H1 (cell line): ENCODE measurements around the gene RNASE4. TPM values are rescaled to one million over a fixed set of nuclear protein-coding genes. Genes with fewer than 3 reads are reported as not detected.

Source experiments
- CTCF ChIA-PET: fragments of 300-600 bp; sonication (Branson Sonifier 250); formaldehyde crosslinking; loops from one replicate; lab custom pipeline; 2021; ENCODE audit not compliant: partially characterized antibody; lab: Charles Lee
- POLR2A ChIA-PET: fragments of 300-600 bp; sonication (Branson Sonifier 250); formaldehyde crosslinking; loops from one replicate; lab custom pipeline; 2021; ENCODE audit warnings: inconsistent platforms; ENCODE audit not compliant: partially characterized antibody; lab: Charles Lee
- DNase-seq, 2 experiments: peaks; one replicate each; pipeline versions ENCODE4 v3.0.0 to v3.0.0-alpha.2; 2010 to 2022; ENCODE audit warnings: low spot score in 2 of 2, low read depth in 1 of 2, mixed read lengths in 1 of 2
- FAIRE-seq: peaks from 2 replicates; lab custom pipeline; 2011; peaks lifted over from hg19 to GRCh38; lab: Jason Lieb, UNC
- H2AFZ ChIP-seq: 2 replicates; pipeline ENCODE4 v1.8.1; 2012; ENCODE audit warnings: low read length, inconsistent platforms
- H2AK5ac ChIP-seq: 2 replicates; pipeline ENCODE4 v1.6.1; 2013; ENCODE audit warnings: low read depth, low read length
- H2BK120ac ChIP-seq: replicated peaks from 2 replicates; pipeline ENCODE3; 2013; ENCODE audit warnings: low read depth, low read length, inconsistent platforms
- H2BK12ac ChIP-seq: 2 replicates; pipeline ENCODE4 v1.6.1; 2013; ENCODE audit warnings: low read depth, low read length
- H2BK15ac ChIP-seq: 2 replicates; pipeline ENCODE4 v1.6.1; 2013; ENCODE audit warnings: low read length
- H2BK20ac ChIP-seq: 2 replicates; pipeline ENCODE4 v1.6.1; 2013; ENCODE audit warnings: low read length
- H2BK5ac ChIP-seq: 2 replicates; pipeline ENCODE4 v1.6.1; 2013; ENCODE audit warnings: low read depth, low read length
- H3K14ac ChIP-seq: 2 replicates; pipeline ENCODE4 v1.6.1; 2013; ENCODE audit warnings: inconsistent platforms; ENCODE audit not compliant: insufficient read length
- H3K18ac ChIP-seq: 2 replicates; pipeline ENCODE4 v1.6.1; 2013; ENCODE audit warnings: low read length; ENCODE audit errors: extremely low read depth
- H3K23ac ChIP-seq: 2 replicates; pipeline ENCODE4 v1.6.1; 2013; ENCODE audit warnings: inconsistent platforms; ENCODE audit not compliant: insufficient read length
- H3K23me2 ChIP-seq: 2 replicates; pipeline ENCODE4 v1.6.1; 2013; ENCODE audit warnings: low read depth, low read length
- H3K27ac ChIP-seq: 2 replicates; pipeline ENCODE4 v1.6.1; 2011; ENCODE audit warnings: low read depth, low read length, inconsistent platforms
- H3K27me3 ChIP-seq, 4 experiments: replicated peaks in 1 of 4; 1 replicate in 1 of 4; 2 replicates in 3 of 4; pipeline versions ENCODE4 v1.6.1 to v1.8.1; 2011 to 2013; ENCODE audit warnings: low read length in 3 of 4, mild to moderate bottlenecking in 3 of 4, inconsistent platforms in 2 of 4, mixed read lengths in 2 of 4, moderate library complexity in 1 of 4; ENCODE audit not compliant: control insufficient read depth in 3 of 4, insufficient read depth in 3 of 4; ENCODE audit errors: extremely low read depth in 1 of 4
- H3K36me3 ChIP-seq, 4 experiments: 2 replicates each; pipeline versions ENCODE4 v1.6.1 to v1.8.1; 2011 to 2013; ENCODE audit warnings: mild to moderate bottlenecking in 4 of 4, low read length in 3 of 4, moderate library complexity in 2 of 4, control low read depth in 1 of 4, inconsistent platforms in 1 of 4; ENCODE audit not compliant: insufficient read depth in 4 of 4, control insufficient read depth in 2 of 4
- H3K4ac ChIP-seq: replicated peaks from 2 replicates; pipeline ENCODE3; 2013; ENCODE audit warnings: low read length, low read depth, mixed read lengths, inconsistent platforms; ENCODE audit not compliant: insufficient read length
- H3K4me1 ChIP-seq, 4 experiments: replicated peaks in 1 of 4; 1 replicate in 1 of 4; 2 replicates in 3 of 4; pipeline versions ENCODE4 v1.6.1 to v1.8.1; 2011 to 2013; ENCODE audit warnings: low read length in 3 of 4, inconsistent platforms in 2 of 4, mixed read lengths in 1 of 4; ENCODE audit not compliant: insufficient read depth in 4 of 4, control insufficient read depth in 3 of 4
- H3K4me2 ChIP-seq, 2 experiments: 2 replicates each; pipeline versions ENCODE4 v1.6.1 to v1.8.1; 2011 to 2013; ENCODE audit warnings: low read depth in 2 of 2, low read length in 2 of 2, control low read depth in 1 of 2, inconsistent platforms in 1 of 2, mild to moderate bottlenecking in 1 of 2; ENCODE audit not compliant: insufficient read depth in 1 of 2
- H3K4me3 ChIP-seq, 4 experiments: fragments of 200-600, 300-600 bp in 1 of 4; sonication (generic), shearing (Covaris generic), sonication (Bioruptor Twin) in 1 of 4; 2 replicates each; pipeline versions ENCODE4 v1.5.1 to v1.8.1; 2011 to 2016; ENCODE audit warnings: low read length in 4 of 4, low read depth in 3 of 4, control low read depth in 2 of 4, inconsistent platforms in 2 of 4, mild to moderate bottlenecking in 2 of 4, mixed read lengths in 1 of 4, moderate library complexity in 1 of 4; ENCODE audit not compliant: insufficient read depth in 2 of 4; ENCODE audit errors: extremely low read depth in 1 of 4
- H3K56ac ChIP-seq: replicated peaks from 2 replicates; pipeline ENCODE3; 2013; ENCODE audit warnings: low read depth, mild to moderate bottlenecking, mixed read lengths, low read length, inconsistent platforms; ENCODE audit not compliant: insufficient read length
- H3K79me1 ChIP-seq: 2 replicates; pipeline ENCODE4 v1.6.1; 2013; ENCODE audit warnings: low read depth, low read length, control low read depth
- H3K79me2 ChIP-seq, 2 experiments: 2 replicates each; pipeline versions ENCODE4 v1.6.1 to v1.8.1; 2012 to 2013; ENCODE audit warnings: low read length in 2 of 2, mild to moderate bottlenecking in 2 of 2, inconsistent platforms in 1 of 2; ENCODE audit not compliant: insufficient read depth in 2 of 2, control insufficient read depth in 1 of 2
- H3K9ac ChIP-seq, 4 experiments: replicated peaks in 1 of 4; 1 replicate in 1 of 4; 2 replicates in 3 of 4; pipeline versions ENCODE4 v1.6.1 to v1.8.1; 2011 to 2013; ENCODE audit warnings: low read depth in 3 of 4, low read length in 3 of 4, control low read depth in 2 of 4, mild to moderate bottlenecking in 2 of 4, moderate library complexity in 2 of 4, inconsistent platforms in 1 of 4; ENCODE audit errors: extremely low read depth in 1 of 4
- H3K9me3 ChIP-seq, 2 experiments: 2 replicates each; pipeline versions ENCODE4 v1.6.1 to v1.8.1; 2012 to 2013; ENCODE audit warnings: mild to moderate bottlenecking in 2 of 2, moderate library complexity in 2 of 2, control low read depth in 1 of 2, inconsistent platforms in 1 of 2, low read depth in 1 of 2, low read length in 1 of 2, mixed read lengths in 1 of 2; ENCODE audit not compliant: insufficient read depth in 2 of 2
- H4K20me1 ChIP-seq, 2 experiments: replicated peaks in 1 of 2; 2 replicates each; pipeline versions ENCODE3 to v1.8.1; 2011 to 2013; ENCODE audit warnings: inconsistent platforms in 2 of 2, low read length in 2 of 2, mild to moderate bottlenecking in 1 of 2; ENCODE audit not compliant: insufficient read depth in 2 of 2, control insufficient read depth in 1 of 2
- H4K5ac ChIP-seq: 2 replicates; pipeline ENCODE4 v1.6.1; 2013; ENCODE audit warnings: low read length, low read depth, mixed read lengths, inconsistent platforms; ENCODE audit not compliant: insufficient read length
- H4K8ac ChIP-seq: 2 replicates; pipeline ENCODE4 v1.8.0; 2013; ENCODE audit warnings: mild to moderate bottlenecking, moderate library complexity, low read length, inconsistent platforms; ENCODE audit not compliant: insufficient read depth; ENCODE audit errors: extremely low read depth
- H4K91ac ChIP-seq: replicated peaks from 2 replicates; pipeline ENCODE3; 2013; ENCODE audit warnings: low read length, mixed read lengths, inconsistent platforms; ENCODE audit not compliant: insufficient read length
- MAFK ChIP-seq: IDR thresholded peaks from 2 replicates; pipeline ENCODE4 v1.6.1; 2012; ENCODE audit warnings: low read depth, mild to moderate bottlenecking, improper control_type of control experiment, low read length
- WGBS, 2 experiments: shearing (Covaris generic) in 1 of 2; methylation state at CpG; one replicate each; pipeline versions ENCODE4 v1.1.6 to v1.1.7; 2013 to 2015; ENCODE audit warnings: low lambda C conversion rate in 2 of 2, mixed read lengths in 2 of 2, inconsistent platforms in 1 of 2, low coverage in 1 of 2, missing lambda C conversion rate in 1 of 2; ENCODE audit not compliant: insufficient replicate concordance in 2 of 2, insufficient coverage in 1 of 2, insufficient read length in 1 of 2; ENCODE audit errors: extremely low coverage in 1 of 2, missing lambda C conversion rate in 1 of 2; 5-methylcytosine and 5-hydroxymethylcytosine counted together
- polyA plus RNA-seq, 7 experiments: library from polyadenylated mRNA; depleted of rRNA in 3 of 7; stranded (reverse) in 5 of 7; unstranded in 2 of 7; fragments of >200 nt in 5 of 7; fragments of 200-250 nt in 2 of 7; gene quantifications; 1 replicate in 5 of 7; 2 replicates in 1 of 7; 4 replicates in 1 of 7; pipeline versions ENCODE4 v1.2.1 to v1.2.3, GENCODE V29; 2011 to 2013; ENCODE audit warnings: missing spikeins in 2 of 7, mixed read lengths in 2 of 7
- total RNA-seq: library from RNA; stranded (reverse); fragmentation: NEBNext Ultra II Directional; extraction: Animal tissue kit (Norgen Biotek cat#: 25700); gene quantifications from 2 replicates; pipeline ENCODE4 v1.2.1, GENCODE V29; 2021

RNASE4 gene
- total and polyA plus RNA-seq, 2 of the 8 experiments (the other 6 are each of a cell fraction or from before 2014, with no cell fraction given), result 0.61 to 3.5 TPM

DNA sequence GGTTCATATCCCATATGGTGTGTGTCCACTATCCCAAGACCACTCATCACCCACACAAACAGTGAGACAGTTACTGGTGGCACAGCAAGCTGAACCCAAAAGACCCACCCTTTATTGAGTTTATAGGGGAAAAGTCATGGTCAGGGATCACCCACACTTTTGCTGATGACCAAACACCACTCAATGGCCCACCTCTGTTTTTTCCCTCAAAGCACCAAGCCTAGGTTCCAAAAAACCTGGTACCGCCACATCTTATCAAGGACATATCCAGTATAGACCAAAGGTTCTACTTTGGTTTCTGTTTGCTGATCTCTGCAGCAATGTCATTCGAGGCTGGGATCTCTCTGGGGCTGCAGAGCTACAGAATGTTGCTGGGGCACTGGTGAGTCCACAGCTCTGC is 23.2 kb upstream of the RNASE4 start:
- Histone ChIP-seq H3K23me2 (peaks cover 8% of the 10 kb centered on the region), H3K27ac (no peak overlapping the region), H3K9me3 (no peaks in the 10 kb centered on the region), H3K18ac (no peak overlapping the region), H3K4me3 (no peak overlapping the region), H2BK120ac (no peak overlapping the region), H4K8ac (no peak overlapping the region), H3K79me2 (no peaks in the 10 kb centered on the region), H3K36me3 (no peaks in the 10 kb centered on the region), H2AFZ (no peak overlapping the region), H3K56ac (no peak overlapping the region), H2BK15ac (no peak overlapping the region), H4K5ac (no peak overlapping the region), H3K9ac (no peak overlapping the region), H3K23ac (no peak overlapping the region), H4K91ac (no peak overlapping the region), H3K4ac (no peak overlapping the region), H3K14ac (no peak overlapping the region), H3K4me2 (no peak overlapping the region; a peak in 1 of 4 replicates), H3K79me1 (no peaks in the 10 kb centered on the region), H4K20me1 (no peaks in the 10 kb centered on the region), H3K4me1 (peaks cover 0 to 5% (median 1%) of the 10 kb centered on the region in 4 experiments; a peak in 4 of 7 replicates), H2BK20ac (no peak overlapping the region), H2BK12ac (no peak overlapping the region), H2BK5ac (no peak overlapping the region), H3K27me3 (peaks cover 0 to 12% (median 4%) of the 10 kb centered on the region in 4 experiments; a peak in 4 of 7 replicates), H2AK5ac (no peak overlapping the region)
- FAIRE-seq (no peak), DNase-seq (no peak)
- WGBS, 2 experiments, result 90% methylated on average over 2 of the region's 2 CpGs; no CpG with 5 or more reads in 1 of the 2 experiments
- ChIA-PET CTCF (interaction anchor here (0.6 to 11.5 kb wide), 8 partner anchors 20 to 208 kb away, joined by 3 to 282 read pairs (median 10); partner anchors contain the start of genes ANG and RNASE4), POLR2A (interaction anchor here (1.4 kb wide), 1 partner anchor 22 kb away, joined by 4 read pairs; no protein-coding TSS in a partner anchor)
- TF ChIP-seq MAFK, result no peak
